ENCODE measurements around the gene TDRD6.
"Not testable (repeated sequence)": the region's sequence is repeated elsewhere in the genome, so short reads cannot be mapped to it uniquely, and the experiment has no call there.

The TDRD6 gene

GRCh38 chr6:46741482-46741881 lies 53.8 kb downstream of the TDRD6 start:
- Histone ChIP-seq H3K9me3 (ENCODE audit: severe bottlenecking) (no peaks in the 10 kb centered on the region), H3K4me3 (ENCODE audit: low read depth, low read length) (no peak overlapping the region), H3K27ac (no peak overlapping the region), H3K36me3 (no peaks in the 10 kb centered on the region), H3K27me3 (ENCODE audit: insufficient read depth, low read depth, severe bottlenecking) (no peaks in the 10 kb centered on the region)
- TF ChIP-seq CTCF (IDR thresholded peaks at IDR 0.05; ENCODE audit: low read depth, low read length) = no peak
- DNase-seq = no peak

- Histone ChIP-seq H3K27ac (no peak overlapping the region), H3K9me3 (ENCODE audit: severe bottlenecking) (no peaks in the 10 kb centered on the region), H3K36me3 (no peaks in the 10 kb centered on the region), H3K4me3 (ENCODE audit: low read depth, low read length) (no peak overlapping the region), H3K27me3 (ENCODE audit: insufficient read depth, low read depth, severe bottlenecking) (no peaks in the 10 kb centered on the region)
- no peak for DNase-seq
- no peak for TF ChIP-seq CTCF (IDR thresholded peaks at IDR 0.05; ENCODE audit: low read depth, low read length)
Observed at GRCh38 chr6:46741910-46742309, 54.2 kb downstream of the TDRD6 start.

- Histone ChIP-seq H3K4me3 (ENCODE audit: low read depth, low read length) (no peak overlapping the region), H3K27me3 (ENCODE audit: insufficient read depth, low read depth, severe bottlenecking) (no peaks in the 10 kb centered on the region), H3K9me3 (ENCODE audit: severe bottlenecking) (no peaks in the 10 kb centered on the region), H3K27ac (no peak overlapping the region), H3K36me3 (no peaks in the 10 kb centered on the region)
- no peak for DNase-seq
- TF ChIP-seq CTCF (IDR thresholded peaks at IDR 0.05; ENCODE audit: low read depth, low read length) = no peak
Observed at GRCh38 chr6:46743425-46744158, 55.9 kb downstream of the TDRD6 start.

GRCh38 chr6:46744159-46744725 lies 56.6 kb downstream of the TDRD6 start:
- H3K4me3 ChIP-seq (ENCODE audit: low read depth, low read length); H3K27ac ChIP-seq; DNase-seq; H3K9me3 ChIP-seq (ENCODE audit: severe bottlenecking); H3K27me3 ChIP-seq (ENCODE audit: insufficient read depth, low read depth, severe bottlenecking); H3K36me3 ChIP-seq: not testable (repeated sequence)

- no peak for TF ChIP-seq CTCF (IDR thresholded peaks at IDR 0.05; ENCODE audit: low read depth, low read length)
- no peaks in the 10 kb centered on the region for H3K27me3 ChIP-seq (ENCODE audit: insufficient read depth, low read depth, severe bottlenecking)
- H3K9me3 ChIP-seq (ENCODE audit: severe bottlenecking) = no peaks in the 10 kb centered on the region
- no peak overlapping the region for H3K27ac ChIP-seq
- no peaks in the 10 kb centered on the region for H3K36me3 ChIP-seq
- H3K4me3 ChIP-seq (ENCODE audit: low read depth, low read length) = no peak overlapping the region
- DNase-seq = no peak
Observed at GRCh38 chr6:46745973-46746372, 58.3 kb downstream of the TDRD6 start.

GRCh38 chr6:46746696-46747095 lies 59.0 kb downstream of the TDRD6 start, which contains the start of gene ANKRD66:
ANKRD66 (plus strand) TSS chr6:46746933; CDS start chr6:46751949, 5,016 bp downstream.
- Histone ChIP-seq H3K27me3 (ENCODE audit: insufficient read depth, low read depth, severe bottlenecking) (no peaks in the 10 kb centered on the region), H3K4me3 (ENCODE audit: low read depth, low read length) (no peak within 1 kb of the TSS), H3K36me3 (no peaks in the 10 kb centered on the region), H3K9me3 (ENCODE audit: severe bottlenecking) (no peaks in the 10 kb centered on the region), H3K27ac (no peak within 1 kb of the TSS)
- no peak for DNase-seq
- no peak for TF ChIP-seq CTCF (IDR thresholded peaks at IDR 0.05; ENCODE audit: low read depth, low read length)
